HL-60 (cell line): ENCODE measurements around the gene PMIS2.

Experiments
- DNase-seq, 2 experiments: peaks; one replicate each; pipeline ENCODE4 v3.0.0-alpha.2; 2010 to 2020; ENCODE audit warnings: low read depth in 1 of 2, low spot score in 1 of 2
- H3K27ac ChIP-seq: fragments of 250-450 bp; sonication (Bioruptor Pico); replicated peaks from 2 replicates; pipeline ENCODE4 v1.5.1; 2020; ENCODE audit warnings: mild to moderate bottlenecking, moderate library complexity
- H3K27me3 ChIP-seq: fragments of 250-450 bp; sonication (Bioruptor Pico); 2 replicates; pipeline ENCODE4 v1.5.1; 2021; ENCODE audit warnings: mild to moderate bottlenecking, moderate library complexity; ENCODE audit not compliant: insufficient read depth, poor library complexity, severe bottlenecking
- H3K4me3 ChIP-seq: replicated peaks from 2 replicates; pipeline ENCODE4 v1.5.1; 2011; ENCODE audit warnings: mild to moderate bottlenecking, control low read depth, low read length; ENCODE audit not compliant: insufficient read depth
- CTCF ChIP-seq: IDR thresholded peaks from one replicate; pipeline ENCODE4 v1.5.1; 2011; ENCODE audit warnings: low read length, control low read depth, inconsistent platforms; ENCODE audit not compliant: insufficient read depth
- GABPA ChIP-seq: IDR thresholded peaks from 2 replicates; pipeline ENCODE4 v1.6.1; 2012; ENCODE audit warnings: low read depth
- POLR2AphosphoS5 ChIP-seq: IDR thresholded peaks from 2 replicates; pipeline ENCODE4 v1.6.1; 2012; ENCODE audit warnings: low read depth
- REST ChIP-seq: IDR thresholded peaks from 2 replicates; pipeline ENCODE4 v1.6.1; 2012; ENCODE audit warnings: low read depth; ENCODE audit not compliant: insufficient replicate concordance
- SPI1 ChIP-seq: IDR thresholded peaks from 2 replicates; pipeline ENCODE4 v1.6.1; 2012; ENCODE audit warnings: low read depth, mild to moderate bottlenecking, borderline replicate concordance

The PMIS2 gene

GRCh38 chr19:35552534-35553384, 33.2 kb upstream of the PMIS2 start:
- no peak for DNase-seq
- Histone ChIP-seq H3K27ac (no peak overlapping the region), H3K4me3 (no peak overlapping the region), H3K27me3 (no peaks in the 10 kb centered on the region)
- TF ChIP-seq POLR2AphosphoS5: no peak
- no peak for TF ChIP-seq SPI1
- no peak for TF ChIP-seq GABPA
- TF ChIP-seq REST: no peak
- TF ChIP-seq CTCF: no peak

- no peak overlapping the region for H3K27ac ChIP-seq
- no peak for DNase-seq
- peaks cover 6% of the 10 kb centered on the region for H3K27me3 ChIP-seq
- no peak for TF ChIP-seq POLR2AphosphoS5
- TF ChIP-seq CTCF: no peak
- H3K4me3 ChIP-seq: no peak overlapping the region
These were observed 32.5 kb upstream of the PMIS2 start for GRCh38 chr19:35553385-35554000.

- Histone ChIP-seq H3K4me3 (no peak overlapping the region), H3K27ac (no peak overlapping the region), H3K27me3 (peaks cover 10% of the 10 kb centered on the region)
- no peak for DNase-seq
- TF ChIP-seq SPI1 (no peak), REST (no peak), GABPA (no peak), CTCF (no peak), POLR2AphosphoS5 (no peak)
These were observed 31.9 kb upstream of the PMIS2 start for GRCh38 chr19:35554076-35554475.
